ENCODE measurements around the gene ZNF615.
"Not testable (repeated sequence)": the region's sequence is repeated elsewhere in the genome, so short reads cannot be mapped to it uniquely, and the experiment has no call there.

GRCh38 chr19:51980926-51981325 lies 27.1 kb downstream of the ZNF615 start:
- TF ChIP-seq CTCF, POLR2A (IDR thresholded peaks at IDR 0.05): not testable (repeated sequence)
